Endothelial cell of umbilical vein (primary cell): Measurements from ENCODE around the gene ARMH3. TPM values are rescaled to one million over a fixed set of nuclear protein-coding genes. Genes with fewer than 3 reads are reported as not detected.

ENCODE experiments used
- BruUV-seq: library from RNA; stranded (reverse); fragments of 400-500 nt; replicated peaks from 2 replicates; lab custom pipeline; 2021; lab: Mats Ljungman, UMichigan
- CTCF ChIA-PET: fragments of 300-600, 350-600 bp; sonication (Branson Sonifier 250); formaldehyde crosslinking; loops from one replicate; lab custom pipeline; 2021; ENCODE audit warnings: antibody characterized with exemption, inconsistent platforms; lab: Charles Lee
- POLR2A ChIA-PET: fragments of 300-600, 350-600 bp; sonication (Branson Sonifier 250); formaldehyde crosslinking; loops from one replicate; lab custom pipeline; 2021; ENCODE audit warnings: antibody characterized with exemption, inconsistent platforms; lab: Charles Lee
- DNase-seq: peaks from one replicate; pipeline ENCODE4 v3.0.0-alpha.2; 2011; ENCODE audit warnings: low read depth, low spot score
- FAIRE-seq: peaks from 2 replicates; lab custom pipeline; 2011; peaks lifted over from hg19 to GRCh38; lab: Jason Lieb, UNC
- H2AFZ ChIP-seq: 2 replicates; pipeline ENCODE4 v1.6.0; 2012; ENCODE audit warnings: low read depth, low read length, control low read depth, inconsistent platforms
- H3K27ac ChIP-seq: 2 replicates; pipeline ENCODE4 v1.5.1; 2011; ENCODE audit warnings: low read depth, mild to moderate bottlenecking, control low read depth, low read length, moderate library complexity; ENCODE audit not compliant: insufficient read depth
- H3K27me3 ChIP-seq, 2 experiments: 2 replicates each; pipeline versions ENCODE4 v1.6.0 to v1.6.1; 2011; ENCODE audit warnings: low read length in 2 of 2, mixed read lengths in 1 of 2; ENCODE audit not compliant: control insufficient read depth in 2 of 2, insufficient read depth in 2 of 2
- H3K36me3 ChIP-seq, 2 experiments: 2 replicates in 1 of 2; 3 replicates in 1 of 2; pipeline ENCODE4 v1.5.1; 2011; ENCODE audit warnings: low read length in 2 of 2, mild to moderate bottlenecking in 1 of 2, moderate library complexity in 1 of 2; ENCODE audit not compliant: control insufficient read depth in 2 of 2, insufficient read depth in 2 of 2; ENCODE audit errors: extremely low read depth in 1 of 2
- H3K4me1 ChIP-seq: 3 replicates; pipeline ENCODE4 v1.5.1; 2011; ENCODE audit warnings: mild to moderate bottlenecking, low read length; ENCODE audit not compliant: control insufficient read depth, insufficient read depth; ENCODE audit errors: extremely low read depth
- H3K4me2 ChIP-seq: 2 replicates; pipeline ENCODE4 v1.6.1; 2011; ENCODE audit warnings: low read length, control low read depth, mixed read lengths; ENCODE audit not compliant: insufficient read depth
- H3K4me3 ChIP-seq, 3 experiments: fragments of 200-600 bp in 1 of 3; sonication (generic), shearing (Covaris generic) in 1 of 3; replicated peaks in 1 of 3; 2 replicates each; pipeline ENCODE4 v1.5.1; 2011 to 2016; ENCODE audit warnings: control low read depth in 3 of 3, low read length in 3 of 3, mild to moderate bottlenecking in 2 of 3, inconsistent platforms in 1 of 3, low read depth in 1 of 3, moderate library complexity in 1 of 3; ENCODE audit not compliant: insufficient read depth in 1 of 3
- H3K79me2 ChIP-seq: 2 replicates; pipeline ENCODE4 v1.6.0; 2012; ENCODE audit warnings: low read length, inconsistent platforms; ENCODE audit not compliant: control insufficient read depth, insufficient read depth
- H3K9ac ChIP-seq: replicated peaks from 2 replicates; pipeline ENCODE3; 2011; ENCODE audit warnings: low read length, control low read depth; ENCODE audit not compliant: insufficient read depth; ENCODE audit errors: extremely low read depth
- H3K9me1 ChIP-seq: replicated peaks from 3 replicates; pipeline ENCODE4 v1.6.0; 2011; ENCODE audit warnings: mild to moderate bottlenecking, low read length; ENCODE audit not compliant: control insufficient read depth, insufficient read depth; ENCODE audit errors: extremely low read depth
- H3K9me3 ChIP-seq: replicated peaks from 2 replicates; pipeline ENCODE4 v1.5.1; 2012; ENCODE audit warnings: low read length, inconsistent platforms; ENCODE audit not compliant: control insufficient read depth, insufficient read depth
- H4K20me1 ChIP-seq: replicated peaks from 2 replicates; pipeline ENCODE3; 2011; ENCODE audit warnings: mild to moderate bottlenecking, low read length; ENCODE audit not compliant: control insufficient read depth, insufficient read depth; ENCODE audit errors: extremely low read depth
- CTCF ChIP-seq, 2 donors: IDR thresholded peaks; 1 replicate in 1 of 2; 2 replicates in 1 of 2; pipeline ENCODE4 v1.5.1; 2011; ENCODE audit warnings: low read length in 2 of 2, mild to moderate bottlenecking in 2 of 2, moderate library complexity in 2 of 2, control low read depth in 1 of 2, inconsistent platforms in 1 of 2, low read depth in 1 of 2; ENCODE audit not compliant: insufficient read depth in 1 of 2; ENCODE audit errors: extremely low read depth in 1 of 2
- EZH2 ChIP-seq: IDR thresholded peaks from 2 replicates; pipeline ENCODE4 v1.6.1; 2012; ENCODE audit warnings: borderline replicate concordance, low read depth, mild to moderate bottlenecking, moderate library complexity, low read length, inconsistent platforms; ENCODE audit not compliant: severe bottlenecking
- FOS ChIP-seq: IDR thresholded peaks from 2 replicates; pipeline ENCODE4 v1.6.1; 2011; ENCODE audit warnings: mild to moderate bottlenecking, low read length, moderate library complexity, borderline replicate concordance; ENCODE audit not compliant: insufficient read depth
- GATA2 ChIP-seq: IDR thresholded peaks from 2 replicates; pipeline ENCODE4 v1.7.0; 2011; ENCODE audit warnings: low read depth, mild to moderate bottlenecking, moderate library complexity, mixed read lengths, low read length; ENCODE audit not compliant: insufficient read length, insufficient read depth
- JUN ChIP-seq: IDR thresholded peaks from 2 replicates; pipeline ENCODE4 v1.6.1; 2011; ENCODE audit warnings: borderline replicate concordance, low read depth; ENCODE audit not compliant: insufficient read length, insufficient read depth
- MAX ChIP-seq: IDR thresholded peaks from 2 replicates; pipeline ENCODE4 v1.6.1; 2011; ENCODE audit not compliant: insufficient read depth, insufficient read length
- MYC ChIP-seq: IDR thresholded peaks from one replicate; pipeline ENCODE4 v1.6.1; 2011; ENCODE audit warnings: mild to moderate bottlenecking, low read depth, low read length
- POLR2A ChIP-seq: IDR thresholded peaks from 2 replicates; pipeline ENCODE4 v1.6.1; 2012; ENCODE audit warnings: low read depth, mild to moderate bottlenecking, control low read depth, low read length
- POLR2AphosphoS5 ChIP-seq: IDR thresholded peaks from 2 replicates; pipeline ENCODE4 v1.6.1; 2012; ENCODE audit warnings: low read depth, mild to moderate bottlenecking, control low read depth, low read length, moderate library complexity; ENCODE audit not compliant: insufficient read depth
- dilution Hi-C: fragments of 300-500 bp; cut with MboI; formaldehyde crosslinking; loops from one replicate; pipeline ENCODE4 v1.15.0; 2019; ENCODE audit warnings: low sequenced_read_pairs; ENCODE audit not compliant: extremely low pct_ligation_motif_present
- intact Hi-C: fragments of 100-400 bp; cut with micrococcal nuclease; formaldehyde crosslinking; loops from one replicate; pipeline ENCODE4 v1.10.0; 2022
- polyA plus RNA-seq, 4 experiments: library from polyadenylated mRNA; depleted of rRNA in 3 of 4; stranded (reverse) in 3 of 4; unstranded in 1 of 4; fragments of >200 nt; gene quantifications; 2 replicates each; pipeline versions ENCODE4 v1.2.1 to v1.2.3, GENCODE V29; 2011 to 2012; ENCODE audit warnings: missing spikeins in 1 of 4
- total RNA-seq: library from RNA; stranded (reverse); gene quantifications from 2 replicates; pipeline ENCODE4 v1.2.3, GENCODE V29; 2021

The ARMH3 gene
- total and polyA plus RNA-seq, 2 donors (not counting 3 experiments of a cell fraction or from before 2014, with no cell fraction given) = 13.1 to 17.6 TPM

- no peak overlapping the region for H3K27ac ChIP-seq
- no peaks in the 10 kb centered on the region for H3K4me1 ChIP-seq
- H3K36me3 ChIP-seq = no peaks in the 10 kb centered on the region
- H3K9me3 ChIP-seq = no peaks in the 10 kb centered on the region
- no peaks in the 10 kb centered on the region for H3K79me2 ChIP-seq
- H3K9ac ChIP-seq = no peak overlapping the region
- H2AFZ ChIP-seq = no peak overlapping the region
- CTCF ChIA-PET = interaction anchor here (1.5 to 18.0 kb wide), 9 partner anchors 9 to 129 kb away, joined by 3 to 559 read pairs (median 6); partner anchors contain the start of gene KCNIP2
- H3K4me2 ChIP-seq = no peak overlapping the region
- peaks cover 2% of the 10 kb centered on the region for H4K20me1 ChIP-seq
- no peaks in the 10 kb centered on the region for H3K27me3 ChIP-seq
- H3K9me1 ChIP-seq = no peaks in the 10 kb centered on the region
- FAIRE-seq = no peak
- no peak for TF ChIP-seq EZH2
- no peak for TF ChIP-seq JUN
- no peak for TF ChIP-seq MYC
- no peak for TF ChIP-seq MAX
- no peak for TF ChIP-seq FOS
- no peak for TF ChIP-seq POLR2A
- no peak for TF ChIP-seq GATA2
- no peak for TF ChIP-seq POLR2AphosphoS5
- no peak for TF ChIP-seq CTCF (IDR thresholded peaks at IDR 0.05; ENCODE audit: extremely low read depth in 1 of 2, insufficient read depth in 1 of 2, low read depth in 1 of 2, low read length in 2 of 2)
- POLR2A ChIA-PET = interaction anchor here (1.1 kb wide), 1 partner anchor 9 kb away, joined by 3 read pairs; no protein-coding TSS in a partner anchor
- no TSS peak for BruUV-seq
- dilution Hi-C loops = loop anchor here (25.0 kb wide), 1 partner anchor 108 kb away; no protein-coding TSS in a partner anchor
- DNase-seq = no peak
- no peak overlapping the region for H3K4me3 ChIP-seq
- intact Hi-C loops = no loop called here
Observed at GRCh38 chr10:101878869-101879268, 177.1 kb downstream of the ARMH3 start.
